HG03108 (cell line): ENCODE results near the gene CRISPLD2.

Experiments used
- ATAC-seq: cut with Tn5 transposase; IDR thresholded peaks from one replicate; pipeline ENCODE4 v1.9.1; 2021; ENCODE audit warnings: moderate library complexity; ENCODE audit not compliant: unreplicated experiment

Gene CRISPLD2

DNA sequence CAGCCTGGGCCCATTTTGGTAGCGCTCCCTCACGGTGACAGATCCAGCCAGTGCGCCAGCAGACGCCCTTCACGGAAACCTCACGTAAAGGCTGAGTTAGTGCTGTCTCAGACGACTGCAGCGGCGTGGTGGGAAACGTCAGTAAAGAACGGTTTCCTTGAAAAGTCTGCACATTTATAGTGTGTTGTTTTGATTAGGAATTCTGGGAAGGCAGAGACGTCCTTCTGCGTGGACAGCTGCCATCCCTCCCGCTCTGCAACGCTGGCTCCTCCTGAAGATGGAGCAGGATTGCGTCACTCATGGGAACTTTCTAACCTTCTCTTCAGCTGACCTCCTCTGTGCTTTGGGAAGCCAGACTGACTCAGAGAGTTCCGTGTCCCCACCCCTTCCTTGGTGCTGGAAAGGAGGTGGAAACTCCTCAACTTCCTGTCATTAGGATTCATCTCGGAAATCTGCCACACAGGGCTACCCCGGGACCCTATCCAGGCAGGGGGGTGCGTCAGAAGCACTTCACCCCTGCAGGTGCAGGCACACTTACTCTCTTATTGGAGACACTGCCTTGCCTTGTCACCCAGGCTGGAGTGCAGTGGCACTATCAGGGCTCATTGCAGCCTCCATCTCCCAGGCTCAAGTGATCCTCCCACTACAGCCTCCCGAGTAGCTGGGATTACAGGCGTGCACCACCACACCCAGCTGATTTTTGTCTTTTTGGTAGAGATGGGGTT, 24.3 kb upstream of the CRISPLD2 start:
- no peak for ATAC-seq

DNA sequence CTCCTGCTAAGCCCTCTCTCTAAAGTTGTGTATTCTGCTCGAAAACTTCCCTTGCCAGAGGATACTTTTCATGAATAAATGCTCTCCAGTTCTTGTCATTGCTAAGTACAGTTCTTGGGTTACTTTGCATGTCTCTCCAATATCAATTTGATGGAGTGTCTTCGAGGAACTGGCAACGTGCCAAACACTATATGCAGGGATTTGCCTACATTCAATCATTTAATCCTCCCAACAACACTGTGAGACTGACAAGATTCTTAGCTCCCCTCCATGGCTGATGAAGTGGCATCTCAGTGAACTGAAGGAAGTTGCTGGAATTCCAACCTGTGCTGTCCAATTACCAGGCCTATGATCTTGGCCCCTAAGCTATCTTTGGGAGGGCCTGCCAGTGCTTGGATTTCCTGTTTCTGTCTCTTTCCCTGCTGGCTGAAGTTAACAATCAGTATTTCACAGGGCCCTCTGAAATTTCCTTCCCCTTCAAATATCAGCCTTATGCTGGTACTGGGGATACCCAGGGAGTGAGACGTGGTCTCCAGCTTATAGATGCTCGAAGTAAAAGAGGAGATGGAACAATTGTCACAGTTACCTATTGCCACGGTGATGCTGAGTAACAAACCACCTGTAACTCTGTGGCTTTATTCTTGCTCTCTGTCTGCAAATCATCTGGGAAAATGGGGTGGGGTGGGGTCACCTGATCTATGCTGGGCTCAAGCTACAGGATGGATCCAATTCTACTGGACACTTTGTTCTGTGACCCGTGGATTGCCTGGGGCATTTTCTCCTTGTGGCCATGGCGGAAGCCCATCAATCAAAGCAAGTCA, 19.4 kb upstream of the CRISPLD2 start:
- no peak for ATAC-seq

DNA sequence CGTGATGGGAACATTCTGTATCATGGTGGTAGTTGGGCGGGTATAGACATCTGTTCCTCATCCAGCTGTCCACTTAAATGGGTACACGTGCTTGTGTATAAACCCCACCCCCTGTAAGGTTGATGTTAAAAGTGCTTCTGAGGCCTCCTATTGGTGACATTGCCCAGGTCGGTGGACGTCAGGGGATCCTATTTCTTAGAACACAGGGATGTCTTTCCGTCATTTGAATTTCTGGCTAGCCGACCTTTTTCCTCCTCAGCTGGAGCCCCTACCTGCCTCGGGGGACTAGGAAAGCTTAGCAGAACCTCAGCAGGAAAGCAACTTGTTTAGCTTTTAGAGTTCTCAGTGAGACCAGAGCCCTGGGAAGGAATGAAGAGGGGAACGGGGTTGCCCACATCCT, 16.6 kb upstream of the CRISPLD2 start:
- no peak for ATAC-seq

DNA sequence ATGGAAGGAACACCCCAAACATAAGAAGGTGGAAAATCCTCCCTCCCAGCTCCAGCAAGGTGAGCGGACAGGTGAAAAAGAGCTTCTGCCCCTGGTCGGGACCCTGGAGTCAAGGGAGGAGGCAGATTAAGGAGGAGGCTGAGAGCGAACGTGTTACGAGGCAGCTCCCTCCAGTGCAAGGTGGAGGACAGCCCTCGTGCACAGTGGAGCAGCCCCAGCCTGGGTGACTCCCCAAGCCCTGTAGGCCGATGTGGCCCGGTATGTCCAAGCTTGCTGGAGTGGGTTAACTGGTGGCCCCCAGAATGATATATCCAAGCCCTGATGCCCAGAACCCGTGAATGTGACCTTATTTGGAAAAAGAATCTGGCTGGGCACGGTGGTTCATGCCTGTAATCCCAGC, 15.5 kb upstream of the CRISPLD2 start:
- no peak for ATAC-seq

DNA sequence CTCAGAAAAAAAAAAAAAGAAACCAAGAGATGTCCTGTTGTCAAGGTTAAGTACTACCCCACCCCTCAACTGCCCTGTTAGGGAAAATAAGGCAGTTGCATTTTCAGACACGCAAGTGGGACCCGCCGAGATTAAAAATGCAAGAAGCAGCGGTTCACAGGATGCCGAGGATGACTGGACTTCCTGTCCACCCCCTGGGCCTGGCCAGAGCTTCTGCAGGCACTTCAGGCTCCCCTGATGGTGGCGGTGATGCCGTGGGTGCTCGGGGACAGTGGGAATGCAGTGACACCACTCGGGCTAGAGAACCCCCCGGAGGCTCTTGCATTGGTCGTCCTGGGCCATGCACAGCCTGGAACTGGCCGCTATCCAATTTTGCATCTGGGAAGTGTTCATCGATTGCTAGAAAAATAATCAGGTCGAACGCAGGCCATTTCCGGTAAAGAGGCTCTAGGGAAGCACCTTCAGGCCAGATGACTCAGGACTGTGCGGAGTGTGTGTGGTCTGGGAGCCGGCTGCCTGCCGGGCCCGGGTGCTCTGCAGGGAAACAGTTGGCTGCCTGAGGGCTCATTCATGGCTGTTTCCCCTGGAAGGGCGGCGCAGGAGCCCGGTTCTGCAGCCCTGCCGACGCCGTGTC, 13.4 kb upstream of the CRISPLD2 start:
- no peak for ATAC-seq

DNA sequence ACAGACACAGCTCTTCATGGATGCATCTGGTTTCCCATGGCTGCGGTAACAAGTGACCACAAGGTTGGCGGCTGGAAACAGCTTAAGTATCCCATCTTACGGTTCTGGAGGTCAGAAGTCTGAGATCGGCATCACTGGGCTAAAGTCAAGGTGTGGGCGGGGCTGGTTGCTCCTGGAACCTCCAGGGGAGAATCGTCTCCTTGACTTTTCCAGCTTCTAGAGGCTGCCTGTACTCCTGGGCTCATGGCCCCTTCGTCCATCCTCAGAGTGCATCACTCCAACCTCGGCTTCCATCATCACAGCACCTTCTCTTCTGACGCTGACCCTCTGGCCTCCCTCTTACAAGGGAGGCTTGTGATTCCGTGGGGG, 12.9 kb upstream of the CRISPLD2 start:
- no peak for ATAC-seq

DNA sequence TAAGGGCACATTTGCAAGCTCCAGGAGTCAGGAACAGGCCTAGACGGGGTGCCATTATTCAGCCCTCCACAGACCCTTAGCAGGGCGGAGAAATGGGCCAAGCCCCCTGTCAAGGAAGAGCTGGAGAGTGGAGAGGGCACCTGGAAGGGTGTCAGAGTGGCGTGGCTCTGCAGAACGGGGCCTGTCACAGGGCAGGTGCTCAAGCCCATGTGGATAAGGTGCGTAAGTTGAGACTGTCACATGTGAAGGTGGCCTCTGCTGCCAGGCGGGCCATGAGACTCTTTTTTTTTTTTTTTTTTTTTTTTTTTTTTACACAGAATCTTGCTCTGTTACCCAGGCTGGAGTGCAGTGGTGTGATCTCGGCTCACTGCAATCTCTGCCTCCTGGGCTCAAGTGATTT, 12.0 kb upstream of the CRISPLD2 start:
- no peak for ATAC-seq

DNA sequence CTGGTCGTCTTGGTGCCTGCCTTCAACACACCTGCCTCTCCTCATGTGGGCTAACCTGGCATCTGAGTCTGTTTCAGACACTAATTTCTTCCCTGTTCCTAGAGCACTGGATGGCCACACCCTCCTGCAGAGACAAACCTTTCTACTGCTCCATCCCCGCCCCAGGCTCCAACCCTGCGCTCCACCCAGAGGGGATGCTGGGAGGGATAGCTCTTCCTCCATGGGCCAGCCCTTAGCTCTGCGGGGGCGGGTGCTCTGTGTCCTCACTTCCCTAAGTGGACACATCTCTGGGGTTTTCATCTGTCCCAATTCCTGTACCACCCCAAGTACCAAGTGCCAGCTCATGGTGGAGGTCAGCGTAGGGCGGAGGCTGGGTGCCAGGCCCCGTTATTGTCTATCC, 11.0 kb upstream of the CRISPLD2 start:
- ATAC-seq: no peak

DNA sequence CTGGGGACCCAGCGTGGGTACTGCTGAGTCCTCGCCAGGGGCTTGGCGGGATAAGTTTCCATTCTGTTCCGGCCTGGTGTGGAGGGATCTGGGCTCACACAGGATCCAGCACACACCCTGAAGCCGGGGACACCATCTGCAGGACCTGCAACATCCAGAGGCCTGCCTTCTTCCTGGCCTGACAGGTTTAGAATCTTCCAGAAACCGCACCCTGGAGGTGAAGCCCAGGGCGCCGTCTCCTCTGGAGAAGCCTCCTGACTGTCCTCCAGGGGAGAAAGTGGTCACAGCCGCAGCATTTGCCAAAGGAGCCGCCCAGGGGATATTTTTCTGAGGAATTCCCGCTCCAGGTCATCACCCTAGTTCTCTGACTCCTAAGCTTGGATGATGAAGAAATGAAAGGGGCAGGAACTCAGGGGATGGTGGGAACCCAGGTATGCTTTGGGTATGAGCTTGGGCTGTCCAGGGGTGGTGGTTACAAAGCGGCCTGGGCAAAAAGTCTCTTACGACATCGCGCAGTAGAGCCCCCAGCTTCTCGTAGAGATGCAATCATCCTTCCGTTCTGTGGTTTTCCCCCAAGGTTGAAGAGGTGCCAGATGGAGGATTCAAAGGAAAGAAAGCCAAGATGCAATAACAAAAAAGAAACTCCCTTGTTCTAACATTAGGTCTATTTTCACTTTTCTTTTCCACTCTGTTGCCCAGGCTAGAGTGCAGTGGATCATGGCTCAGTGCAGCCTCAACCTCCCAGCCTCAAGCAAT, 9.1 kb upstream of the CRISPLD2 start:
- ATAC-seq: no peak

DNA sequence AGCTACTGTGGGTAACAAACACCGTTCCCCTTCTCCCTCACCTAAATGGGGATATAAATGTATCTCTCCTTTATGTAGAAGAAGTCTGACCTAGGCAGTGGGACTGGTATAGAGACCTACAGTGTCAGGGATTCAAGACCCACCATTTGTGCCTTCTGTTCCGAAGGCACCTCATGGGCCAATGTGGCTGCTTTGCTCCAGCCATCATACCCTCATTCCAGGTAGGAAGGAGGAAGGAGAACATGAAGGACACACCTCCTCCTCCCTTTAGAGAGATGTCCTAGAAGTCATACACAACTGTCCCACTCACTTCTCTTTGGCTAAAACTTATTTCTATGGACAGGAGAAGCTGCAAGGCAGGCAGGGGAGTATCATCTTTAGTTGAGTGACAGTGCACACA, 8.3 kb upstream of the CRISPLD2 start:
- ATAC-seq: no peak

DNA sequence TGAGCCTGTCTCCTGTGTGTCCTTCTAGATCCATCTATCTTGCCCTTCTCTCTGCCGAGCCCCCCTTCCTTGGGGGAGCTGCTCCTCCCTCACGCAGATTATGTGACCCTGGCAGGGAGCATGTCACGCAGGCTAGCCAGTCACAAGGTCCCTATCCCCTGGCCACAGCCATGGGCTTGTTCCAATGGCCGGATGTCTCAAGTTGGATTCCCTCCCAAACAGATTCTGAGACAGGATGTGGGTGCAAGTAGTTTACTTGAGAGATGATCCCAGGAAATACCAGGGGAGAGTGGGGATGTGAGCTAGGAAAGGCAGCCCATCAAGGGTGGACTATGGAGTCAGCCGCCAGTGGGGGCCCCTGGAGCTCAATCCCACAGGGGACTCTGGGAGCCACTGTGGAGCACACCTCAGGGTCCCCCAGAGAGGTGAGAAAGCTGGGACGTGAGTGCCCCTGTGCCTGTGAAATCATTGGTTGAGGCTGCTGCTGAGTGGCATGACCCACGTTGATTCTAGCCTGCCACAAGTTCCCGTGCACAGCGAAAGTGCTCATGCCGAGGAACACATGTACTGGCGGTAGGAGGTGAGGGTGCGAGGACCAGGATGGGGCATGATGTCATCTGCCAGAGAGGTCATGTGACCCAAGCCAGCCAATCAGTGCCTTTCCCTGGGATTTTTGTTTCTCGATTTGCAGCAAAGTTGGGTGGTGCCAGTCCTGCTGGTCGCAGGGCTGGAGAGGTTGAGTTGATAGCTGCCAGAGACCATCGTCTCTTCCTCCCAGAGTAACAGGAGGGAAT, 6.4 kb upstream of the CRISPLD2 start:
- ATAC-seq: no peak

DNA sequence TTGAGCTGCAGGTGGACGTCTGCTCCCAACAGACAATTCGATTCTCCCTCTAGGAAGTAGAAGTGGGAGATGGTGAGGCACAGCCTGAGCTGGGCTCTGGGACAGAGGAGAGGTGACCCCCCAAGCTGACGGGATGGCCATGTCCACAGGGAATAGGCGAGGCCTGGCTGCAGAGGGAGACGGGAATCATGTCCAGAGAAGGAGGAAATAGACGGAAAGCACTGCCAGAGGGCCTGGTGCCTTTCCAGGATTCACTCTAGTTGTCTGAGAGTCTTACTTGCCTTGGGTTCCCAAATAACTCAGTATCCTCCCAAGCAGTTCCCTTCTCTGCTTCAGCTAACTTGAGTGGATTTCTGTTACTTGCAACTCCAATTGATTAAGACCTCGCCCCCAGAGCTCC, 4.3 kb upstream of the CRISPLD2 start:
- no peak for ATAC-seq

DNA sequence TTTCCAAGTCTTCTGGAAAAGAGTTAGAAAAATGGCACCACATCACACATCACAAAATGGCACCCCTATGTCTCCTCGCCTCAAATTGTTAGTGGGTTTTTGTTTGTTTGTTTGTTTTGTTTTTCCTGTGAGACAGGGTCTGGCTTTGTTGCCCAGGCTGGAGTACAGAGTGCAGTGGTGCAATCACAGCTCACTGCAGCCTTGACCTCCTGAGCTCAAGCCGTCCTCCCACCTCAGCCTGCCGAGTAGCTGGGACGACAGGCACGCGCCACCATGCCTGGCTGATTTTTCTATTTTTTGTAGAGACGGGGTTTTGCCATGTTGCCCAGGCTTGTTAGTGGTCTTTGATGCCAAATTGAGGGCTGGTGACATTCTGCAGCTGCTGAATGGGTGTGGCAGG, 3.8 kb upstream of the CRISPLD2 start:
- no peak for ATAC-seq

DNA sequence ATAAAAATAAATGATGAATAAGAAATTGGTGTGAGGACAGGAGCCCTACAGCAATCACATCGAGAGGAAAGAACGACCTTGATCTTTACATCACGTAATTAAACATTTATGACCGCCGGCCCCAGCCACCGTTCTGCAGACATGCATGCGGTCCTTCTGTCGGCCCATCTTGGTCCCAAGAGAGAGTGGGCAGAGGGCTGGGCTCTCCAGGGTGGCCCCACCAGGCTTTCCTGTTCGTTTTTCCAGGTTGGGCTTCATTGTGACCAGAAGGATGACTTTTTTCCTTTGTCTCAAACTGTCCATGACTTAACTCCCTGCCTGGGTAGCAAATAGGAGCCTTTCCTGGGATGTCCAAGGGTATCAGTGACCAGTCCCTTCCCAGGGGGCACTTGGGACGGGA, 3.3 kb upstream of the CRISPLD2 start:
- ATAC-seq: no peak

DNA sequence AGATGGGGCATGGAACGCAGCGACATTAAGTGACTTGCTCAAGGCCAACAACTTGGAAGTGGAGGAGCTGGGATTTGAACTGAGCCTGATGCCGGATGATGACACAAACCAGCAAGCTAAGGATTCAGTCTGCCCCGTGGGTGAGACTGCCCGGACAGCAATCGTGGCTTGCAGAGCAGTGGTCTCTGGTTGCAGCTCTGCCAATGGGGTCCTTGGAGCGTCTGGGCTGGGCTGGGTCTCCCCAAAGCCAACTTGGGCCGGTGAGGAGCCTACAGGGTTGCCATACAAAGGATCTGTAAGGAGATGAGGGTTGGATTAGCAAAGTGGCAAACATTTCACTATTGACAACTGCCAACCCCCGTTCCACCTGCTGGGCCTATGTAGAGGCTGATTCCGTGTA, 2.6 kb upstream of the CRISPLD2 start:
- ATAC-seq: no peak

DNA sequence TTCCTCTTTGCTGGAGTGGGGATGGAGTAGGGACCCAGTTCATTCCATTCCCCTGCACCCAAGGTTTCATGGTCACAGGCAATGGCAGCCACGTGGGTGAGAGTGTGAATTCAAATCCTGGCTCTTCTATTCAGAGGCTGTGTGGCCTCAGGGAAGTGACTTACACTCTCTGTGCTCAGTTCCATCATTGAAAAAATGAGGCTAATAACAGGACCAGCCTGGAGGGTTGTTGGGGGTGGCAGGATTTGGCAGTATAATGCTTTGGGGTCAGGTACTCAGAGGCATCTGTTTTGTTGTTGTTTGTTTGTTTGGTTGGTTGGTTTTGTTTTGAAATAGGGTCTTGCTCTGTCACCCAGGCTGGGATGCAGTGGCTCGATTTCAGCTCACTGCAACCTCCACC, 2.2 kb upstream of the CRISPLD2 start:
- ATAC-seq: no peak

DNA sequence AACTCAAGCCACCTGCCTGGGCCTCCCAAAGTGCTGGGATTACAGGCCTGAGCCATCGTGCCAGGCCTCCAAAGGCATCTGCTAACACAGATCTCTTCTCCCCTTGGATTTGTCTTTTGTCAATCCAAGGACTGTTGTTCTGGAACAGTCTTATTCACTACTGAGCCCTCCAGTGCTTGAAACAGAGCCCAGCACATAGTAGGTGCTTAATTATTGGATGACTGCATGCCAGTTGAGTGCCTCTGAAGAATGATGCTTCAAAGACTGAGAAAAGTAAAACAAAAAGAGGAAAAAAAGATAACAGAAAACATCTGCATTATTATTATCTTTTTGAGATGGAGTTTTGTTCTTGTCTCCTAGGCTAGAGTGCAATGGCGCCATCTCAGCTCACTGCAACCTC, 1.7 kb upstream of the CRISPLD2 start:
- ATAC-seq: no peak

DNA sequence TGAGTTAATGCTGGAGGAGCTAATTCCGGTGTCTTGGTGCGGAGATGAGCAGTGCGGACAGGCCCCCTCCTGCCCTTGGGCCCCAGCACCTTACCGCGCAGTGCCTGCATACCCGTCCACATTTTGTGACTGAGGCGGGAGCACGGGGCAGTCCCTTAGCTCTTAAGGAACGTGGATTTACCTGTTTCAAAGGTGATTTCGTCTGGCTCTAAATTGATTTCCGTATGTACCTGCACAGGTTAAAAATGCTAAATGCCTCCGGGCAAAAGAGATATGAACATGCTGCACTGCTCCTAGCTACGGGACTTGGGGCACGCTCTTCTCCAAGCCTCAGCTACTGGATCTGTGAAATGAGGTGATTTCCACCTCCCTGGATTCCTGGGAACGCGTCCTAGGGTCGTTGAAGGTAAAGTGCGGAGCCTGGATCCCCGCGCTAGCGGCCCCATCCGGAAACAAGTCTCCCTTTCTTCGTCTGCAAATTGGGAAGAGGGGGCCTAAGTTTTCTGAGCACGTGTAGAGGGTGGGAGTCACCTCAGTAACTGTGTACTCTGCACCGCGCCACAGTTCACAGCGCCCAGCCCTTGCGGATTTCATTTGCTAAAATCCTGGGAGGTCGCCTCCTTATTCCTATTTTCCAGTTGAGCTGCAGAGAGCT, 669 bp upstream of the CRISPLD2 start:
- ATAC-seq: no peak

DNA sequence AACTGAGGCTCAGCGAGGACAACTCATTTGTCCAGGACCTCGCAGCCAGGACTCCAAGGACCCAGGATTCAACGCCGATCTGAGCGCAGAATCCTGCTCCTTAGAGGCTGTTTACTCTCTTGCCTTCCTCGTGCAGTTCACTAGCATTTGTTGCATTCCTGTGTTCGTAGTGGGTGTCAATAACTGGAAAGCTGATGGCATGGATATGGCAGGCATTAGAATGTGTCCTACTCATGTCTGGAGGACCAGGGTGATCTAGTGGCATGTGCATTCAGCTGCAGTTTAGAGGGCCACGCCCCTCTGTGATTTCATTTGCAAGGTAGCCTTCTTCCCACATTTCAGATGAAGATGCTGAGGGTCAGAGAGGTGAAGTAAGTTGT, 510 bp downstream of the CRISPLD2 start:
- ATAC-seq: no peak

DNA sequence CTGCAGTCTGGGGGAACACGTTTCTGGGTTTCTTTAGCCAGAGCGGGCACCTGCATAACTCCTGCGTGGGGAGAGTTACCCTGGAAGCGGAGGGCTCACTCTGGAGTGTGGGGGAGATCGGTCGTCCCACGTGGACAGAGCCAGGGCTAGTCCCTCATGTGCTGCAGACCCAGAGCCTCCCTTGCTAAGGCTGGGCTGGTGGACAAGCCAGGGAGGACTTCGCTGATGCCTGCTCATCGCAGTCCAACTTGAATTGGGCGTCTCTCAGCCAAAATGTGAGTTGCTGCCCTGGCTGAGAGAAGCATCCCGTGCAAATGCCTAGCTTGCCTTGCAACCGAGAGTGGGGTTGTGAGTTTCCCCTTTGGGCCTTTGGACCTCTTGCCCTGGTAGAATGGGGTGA, 986 bp downstream of the CRISPLD2 start:
- no peak for ATAC-seq
